ENCODE measurements around the gene ZNF385A. TPM values are rescaled to one million over a fixed set of nuclear protein-coding genes. Genes with fewer than 3 reads are reported as not detected.

The ZNF385A gene
- total and polyA plus RNA-seq, 4 donors, result 4.1 to 27.6 (median 16.8) TPM

DNA sequence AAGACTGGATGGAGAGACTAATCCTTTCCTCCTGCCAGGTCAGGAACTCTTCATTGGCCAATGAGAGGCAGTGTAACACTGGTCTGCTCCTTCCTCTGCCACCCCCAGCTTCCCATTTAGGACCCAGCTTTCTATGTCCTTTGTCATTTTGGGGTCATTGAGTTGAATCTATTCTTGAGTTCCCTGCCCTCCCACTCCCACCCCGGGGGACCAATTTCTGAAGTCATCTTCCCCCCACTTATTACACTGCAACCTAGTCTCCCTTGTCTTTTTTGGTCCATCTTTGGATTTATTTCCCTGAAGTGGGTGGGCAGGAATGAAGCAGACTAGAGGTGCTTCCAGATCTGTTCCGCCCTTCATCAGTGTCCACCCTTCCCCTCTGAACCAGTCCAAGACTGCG lies 42.2 kb upstream of the ZNF385A start:
- 92 to 95% methylated on average over 3 of the region's 3 CpGs for WGBS, 2 donors

DNA sequence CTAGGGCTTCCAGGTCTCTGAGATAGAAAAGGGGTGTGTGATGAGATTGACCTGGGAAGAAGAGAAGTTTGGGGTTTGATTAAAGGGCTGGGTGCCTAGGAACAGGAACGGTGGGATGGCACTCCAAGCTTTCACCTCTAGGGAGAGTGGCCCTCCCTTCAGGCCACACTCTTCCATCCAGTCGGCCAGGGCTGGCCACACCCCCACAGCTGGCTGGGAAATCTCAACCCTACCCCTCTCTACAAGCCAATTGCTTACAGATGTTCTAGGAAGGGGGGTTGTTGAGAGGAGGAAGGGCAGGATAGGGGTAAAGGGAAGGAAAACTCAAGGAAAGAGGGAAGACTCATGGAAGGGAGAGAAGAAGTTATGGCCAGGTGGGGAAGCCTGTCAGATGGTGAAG lies 41.2 kb upstream of the ZNF385A start:
- 54 to 70% methylated on average over 2 of the region's 2 CpGs for WGBS, 2 donors
- no peaks in the 10 kb centered on the region for H3K36me3 ChIP-seq (ENCODE audit: control insufficient read depth in 1 of 2, insufficient read depth in 2 of 2, low read length in 1 of 2)
- H3K27me3 ChIP-seq (ENCODE audit: control insufficient read depth in 1 of 2, insufficient read depth in 2 of 2, low read length in 1 of 2), result no peaks in the 10 kb centered on the region
- H3K4me3 ChIP-seq (ENCODE audit: low read length in 2 of 2), result no peak overlapping the region
- DNase-seq, result no peak
- no peak overlapping the region for H3K27ac ChIP-seq (ENCODE audit: low read depth in 1 of 2, low read length in 2 of 2)
- no peaks in the 10 kb centered on the region for H3K9me3 ChIP-seq (ENCODE audit: control insufficient read depth, low read length)
- H3K4me1 ChIP-seq (ENCODE audit: control insufficient read depth in 1 of 2, insufficient read depth in 2 of 2, low read length in 2 of 2), result peaks cover 5 to 18% of the 10 kb centered on the region in 2 donors
- no peak for ATAC-seq (ENCODE audit: low FRiP score)
- intact Hi-C loops (cut with DNase I), result no loop called here

More for the DNA sequence above, 42.2 kb upstream of the ZNF385A start:
- ATAC-seq (ENCODE audit: low FRiP score) (no peak), DNase-seq (no peak)
- no peak overlapping the region for H3K4me3 ChIP-seq (ENCODE audit: low read length in 2 of 2)
- no peaks in the 10 kb centered on the region for H3K36me3 ChIP-seq (ENCODE audit: control insufficient read depth in 1 of 2, insufficient read depth in 2 of 2, low read length in 1 of 2)
- H3K27me3 ChIP-seq (ENCODE audit: control insufficient read depth in 1 of 2, insufficient read depth in 2 of 2, low read length in 1 of 2), result no peaks in the 10 kb centered on the region
- intact Hi-C loops (cut with DNase I), result no loop called here
- H3K9me3 ChIP-seq (ENCODE audit: control insufficient read depth, low read length), result no peaks in the 10 kb centered on the region
- peak overlapping the region; percentile 19 to 44 for H3K27ac ChIP-seq (ENCODE audit: low read depth in 1 of 2, low read length in 2 of 2)
- H3K4me1 ChIP-seq (ENCODE audit: control insufficient read depth in 1 of 2, insufficient read depth in 2 of 2, low read length in 2 of 2), result peaks cover 5 to 21% of the 10 kb centered on the region in 2 donors

DNA sequence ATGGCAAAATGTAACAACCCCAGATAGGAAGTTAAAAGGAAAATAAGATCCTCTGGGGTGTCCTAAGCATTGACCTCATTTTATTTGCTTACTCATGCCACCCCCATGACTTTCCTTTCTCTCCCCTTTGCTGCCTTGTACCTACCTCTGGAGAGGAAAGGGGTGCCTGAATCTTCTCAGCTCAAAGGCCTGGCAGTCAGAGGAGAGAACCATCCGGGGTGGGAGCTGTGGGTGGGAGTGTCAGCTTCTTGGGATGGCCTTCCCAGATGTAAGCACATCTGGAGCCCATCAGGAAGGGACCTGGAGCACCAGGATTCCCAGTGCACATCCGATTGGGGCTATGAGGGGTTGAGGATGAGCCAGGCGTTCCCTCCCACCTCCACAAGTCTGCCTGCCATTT lies 39.7 kb upstream of the ZNF385A start:
- DNase-seq (no peak), ATAC-seq (ENCODE audit: low FRiP score) (no peak)
- H3K4me3 ChIP-seq (ENCODE audit: low read length in 2 of 2), result no peak overlapping the region
- H3K27ac ChIP-seq (ENCODE audit: low read depth in 1 of 2, low read length in 2 of 2), result no peak overlapping the region
- peaks cover 3 to 14% of the 10 kb centered on the region in 2 donors for H3K4me1 ChIP-seq (ENCODE audit: control insufficient read depth in 1 of 2, insufficient read depth in 2 of 2, low read length in 2 of 2)
- no peaks in the 10 kb centered on the region for H3K9me3 ChIP-seq (ENCODE audit: control insufficient read depth, low read length)
- no peaks in the 10 kb centered on the region for H3K36me3 ChIP-seq (ENCODE audit: control insufficient read depth in 1 of 2, insufficient read depth in 2 of 2, low read length in 1 of 2)
- intact Hi-C loops (cut with DNase I), result no loop called here
- WGBS, 2 donors, result 86 to 89% methylated on average over 3 of the region's 3 CpGs
- H3K27me3 ChIP-seq (ENCODE audit: control insufficient read depth in 1 of 2, insufficient read depth in 2 of 2, low read length in 1 of 2), result no peaks in the 10 kb centered on the region

DNA sequence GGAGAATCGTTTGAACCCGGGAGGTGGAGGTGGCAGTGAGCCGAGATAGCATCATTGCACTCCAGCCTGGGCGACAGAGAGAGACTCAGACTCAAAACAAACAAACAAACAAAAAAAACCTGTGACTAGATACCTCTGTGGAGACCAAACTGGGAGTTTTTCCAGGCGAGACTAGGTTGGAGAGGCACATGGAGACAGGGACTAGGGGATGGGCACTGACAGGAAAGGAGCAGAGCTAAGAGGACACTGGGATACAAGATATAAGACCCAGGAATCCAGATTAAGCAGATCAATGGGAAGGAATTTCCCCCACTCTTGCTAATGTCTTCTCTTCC lies 39.2 kb upstream of the ZNF385A start:
- Histone ChIP-seq H3K27me3 (ENCODE audit: control insufficient read depth in 1 of 2, insufficient read depth in 2 of 2, low read length in 1 of 2) (no peaks in the 10 kb centered on the region), H3K27ac (ENCODE audit: low read depth in 1 of 2, low read length in 2 of 2) (no peak overlapping the region), H3K4me1 (ENCODE audit: control insufficient read depth in 1 of 2, insufficient read depth in 2 of 2, low read length in 2 of 2) (peaks cover 3 to 14% of the 10 kb centered on the region in 2 donors), H3K9me3 (ENCODE audit: control insufficient read depth, low read length) (no peaks in the 10 kb centered on the region), H3K4me3 (ENCODE audit: low read length in 2 of 2) (no peak overlapping the region), H3K36me3 (ENCODE audit: control insufficient read depth in 1 of 2, insufficient read depth in 2 of 2, low read length in 1 of 2) (no peaks in the 10 kb centered on the region)
- DNase-seq, result no peak
- ATAC-seq (ENCODE audit: low FRiP score), result no peak
- WGBS, 2 donors, result 91 to 97% methylated on average over 5 of the region's 5 CpGs
- intact Hi-C loops (cut with DNase I), result no loop called here

DNA sequence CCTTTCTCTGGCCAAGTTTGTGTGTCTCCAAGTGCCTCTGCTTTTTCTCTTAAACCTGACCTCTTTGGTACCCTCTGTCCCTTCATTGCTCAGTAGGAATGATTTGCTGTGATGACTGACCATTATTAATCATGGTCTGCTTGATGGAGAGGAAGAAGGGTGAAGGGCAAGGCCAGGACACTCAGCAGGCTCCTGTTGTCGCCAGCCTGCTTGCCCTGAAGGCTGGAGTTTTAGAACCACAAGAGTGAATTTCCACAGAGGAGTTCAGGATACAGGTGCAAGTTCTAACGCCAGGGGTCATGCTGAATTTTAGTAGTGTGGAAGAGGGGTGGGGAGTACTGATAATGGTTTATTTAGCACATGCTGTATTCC lies 37.3 kb upstream of the ZNF385A start:
- Histone ChIP-seq H3K4me1 (ENCODE audit: control insufficient read depth in 1 of 2, insufficient read depth in 2 of 2, low read length in 2 of 2) (peaks cover 3 to 9% of the 10 kb centered on the region in 2 donors), H3K9me3 (ENCODE audit: control insufficient read depth, low read length) (no peaks in the 10 kb centered on the region), H3K27me3 (ENCODE audit: control insufficient read depth in 1 of 2, insufficient read depth in 2 of 2, low read length in 1 of 2) (no peaks in the 10 kb centered on the region), H3K4me3 (ENCODE audit: low read length in 2 of 2) (no peak overlapping the region), H3K36me3 (ENCODE audit: control insufficient read depth in 1 of 2, insufficient read depth in 2 of 2, low read length in 1 of 2) (no peaks in the 10 kb centered on the region), H3K27ac (ENCODE audit: low read depth in 1 of 2, low read length in 2 of 2) (peak overlapping the region; percentile 42 to 57)
- ATAC-seq (ENCODE audit: low FRiP score) (no peak), DNase-seq (no peak)
- intact Hi-C loops (cut with DNase I), result no loop called here
- 93 to 94% methylated on average over 2 of the region's 2 CpGs for WGBS, 2 donors

DNA sequence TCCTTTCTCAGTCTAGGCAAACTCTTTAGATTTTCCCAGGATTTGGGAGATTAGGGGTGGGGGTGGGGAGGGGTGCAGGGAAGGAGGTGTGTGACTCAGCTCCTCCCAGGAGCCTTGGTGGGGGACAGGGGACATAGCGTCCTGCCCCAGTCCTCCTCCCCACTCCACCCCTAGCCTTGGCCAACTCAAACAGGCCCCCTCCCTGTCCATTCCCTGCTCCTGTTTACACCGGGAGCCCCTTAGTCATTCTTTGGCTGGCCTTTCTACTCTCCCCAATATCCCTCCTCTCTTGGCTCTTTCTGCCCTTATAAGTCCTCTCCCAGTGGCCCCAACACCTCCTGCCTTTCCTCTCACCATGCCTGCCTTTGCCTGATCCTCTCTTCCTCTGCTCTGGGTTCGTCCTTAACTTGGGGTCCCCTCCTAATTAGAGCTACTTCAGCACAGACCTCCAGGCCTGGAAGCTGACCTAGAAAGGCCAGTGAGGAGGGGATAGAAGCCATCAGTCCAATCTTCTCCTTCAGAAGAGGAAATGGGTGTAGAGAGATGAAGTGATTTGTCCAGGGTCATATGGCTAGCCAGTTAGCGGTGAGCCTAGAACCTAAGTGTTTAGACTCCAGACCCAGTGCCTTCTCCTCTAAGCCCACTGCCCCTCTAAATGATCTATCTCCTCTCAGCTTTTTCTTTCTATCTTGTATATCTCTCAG lies 36.8 kb upstream of the ZNF385A start:
- Histone ChIP-seq H3K4me3 (ENCODE audit: low read length in 2 of 2) (no peak overlapping the region), H3K27ac (ENCODE audit: low read depth in 1 of 2, low read length in 2 of 2) (peak overlapping the region; percentile 57 to 85), H3K4me1 (ENCODE audit: control insufficient read depth in 1 of 2, insufficient read depth in 2 of 2, low read length in 2 of 2) (peaks cover 3 to 6% of the 10 kb centered on the region in 2 donors), H3K9me3 (ENCODE audit: control insufficient read depth, low read length) (no peaks in the 10 kb centered on the region), H3K36me3 (ENCODE audit: control insufficient read depth in 1 of 2, insufficient read depth in 2 of 2, low read length in 1 of 2) (no peaks in the 10 kb centered on the region), H3K27me3 (ENCODE audit: control insufficient read depth in 1 of 2, insufficient read depth in 2 of 2, low read length in 1 of 2) (no peaks in the 10 kb centered on the region)
- DNase-seq (peak; percentile 81 to 93), ATAC-seq (ENCODE audit: low FRiP score) (peak; percentile 83)
- intact Hi-C loops (cut with DNase I), result no loop called here
- 36 to 39% methylated on average over 4 of the region's 4 CpGs for WGBS, 2 donors

DNA sequence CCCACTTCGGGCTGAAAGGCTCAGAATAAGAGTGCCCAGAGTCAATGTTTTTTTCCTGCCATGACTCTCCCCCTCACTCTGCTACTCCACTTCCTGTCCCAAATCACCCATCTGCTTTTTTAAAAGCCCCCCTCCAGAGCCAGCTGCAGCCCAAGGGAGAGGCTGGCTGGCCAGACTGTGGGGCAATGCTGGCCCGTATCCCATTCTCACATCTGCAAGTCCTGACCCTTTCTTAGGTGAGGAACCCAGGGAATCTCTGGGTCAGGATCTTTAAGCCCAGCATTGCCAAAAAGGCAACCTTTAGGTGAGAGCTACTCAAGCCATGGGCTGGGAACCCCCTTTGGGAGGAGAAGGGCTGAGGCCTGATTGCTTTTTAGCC lies 36.2 kb upstream of the ZNF385A start:
- H3K9me3 ChIP-seq (ENCODE audit: control insufficient read depth, low read length), result no peaks in the 10 kb centered on the region
- H3K36me3 ChIP-seq (ENCODE audit: control insufficient read depth in 1 of 2, insufficient read depth in 2 of 2, low read length in 1 of 2), result no peaks in the 10 kb centered on the region
- intact Hi-C loops (cut with DNase I), result no loop called here
- peak; percentile 0 for ATAC-seq (ENCODE audit: low FRiP score)
- H3K27ac ChIP-seq (ENCODE audit: low read depth in 1 of 2, low read length in 2 of 2), result peak overlapping the region; percentile 20 to 85
- no peak for DNase-seq
- peak overlapping the region in 1 of 2 donors; percentile 6 for H3K4me3 ChIP-seq (ENCODE audit: low read length in 2 of 2)
- H3K4me1 ChIP-seq (ENCODE audit: control insufficient read depth in 1 of 2, insufficient read depth in 2 of 2, low read length in 2 of 2), result peaks cover 3 to 6% of the 10 kb centered on the region in 2 donors
- 39 to 46% methylated on average over 2 of the region's 2 CpGs for WGBS, 2 donors
- H3K27me3 ChIP-seq (ENCODE audit: control insufficient read depth in 1 of 2, insufficient read depth in 2 of 2, low read length in 1 of 2), result no peaks in the 10 kb centered on the region

DNA sequence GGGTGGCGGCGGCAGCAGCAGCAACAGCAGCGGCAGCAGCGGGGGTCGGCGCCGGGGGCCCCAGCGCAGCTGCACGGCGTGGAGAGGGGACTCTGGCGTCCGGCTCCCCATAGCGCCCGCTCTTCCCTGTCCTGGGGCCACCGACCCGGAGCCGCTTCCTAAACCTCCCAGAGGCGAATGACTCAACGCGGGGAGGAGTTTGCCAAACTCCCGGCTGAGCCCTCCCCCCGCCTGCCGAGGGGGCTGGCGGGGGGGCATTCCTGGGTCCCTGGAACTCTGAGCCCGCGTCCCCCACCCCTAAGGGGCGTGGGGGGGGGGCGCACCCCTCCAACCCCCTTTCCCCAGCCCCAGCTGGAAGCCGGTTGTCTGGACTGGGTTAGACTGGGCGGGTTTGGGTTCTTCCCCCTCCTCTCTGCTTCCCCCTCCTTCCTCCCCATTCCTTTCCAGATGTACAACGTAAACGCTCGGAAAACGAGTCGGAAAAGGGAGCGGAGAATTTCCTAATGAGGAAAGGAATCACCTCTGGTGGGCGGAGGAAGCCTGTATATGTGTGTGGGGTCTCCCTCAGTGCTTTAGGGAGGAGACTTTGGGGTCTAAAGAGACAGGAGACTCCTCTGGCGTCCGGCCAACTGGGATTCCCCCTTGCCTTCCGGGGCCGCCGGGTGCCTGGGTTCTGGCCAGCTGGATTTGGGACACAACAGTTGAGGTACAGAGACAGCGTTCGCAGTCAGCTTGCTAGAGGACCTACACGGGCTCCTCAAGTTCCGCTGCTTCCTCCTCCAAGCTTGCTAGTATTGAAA lies 34.8 kb upstream of the ZNF385A start, which contains the start of gene ITGA5:
ITGA5 (minus strand) TSS at position 179 of the 800 bp plus-strand sequence; CDS start at position 111, 68 bp downstream.
- DNase-seq, result peak; percentile 92 to 96
- intact Hi-C loops (cut with DNase I), result loop anchor here in 1 of 2 donors (2.0 kb wide), 1 partner anchor 14 kb away; no protein-coding TSS in a partner anchor
- Histone ChIP-seq H3K36me3 (ENCODE audit: control insufficient read depth in 1 of 2, insufficient read depth in 2 of 2, low read length in 1 of 2) (no peaks in the 10 kb centered on the region), H3K27me3 (ENCODE audit: control insufficient read depth in 1 of 2, insufficient read depth in 2 of 2, low read length in 1 of 2) (no peaks in the 10 kb centered on the region), H3K4me3 (ENCODE audit: low read length in 2 of 2) (peak within 1 kb of the TSS; percentile 97 to 100), H3K9me3 (ENCODE audit: control insufficient read depth, low read length) (no peaks in the 10 kb centered on the region), H3K27ac (ENCODE audit: low read depth in 1 of 2, low read length in 2 of 2) (peak within 1 kb of the TSS; percentile 62 to 68), H3K4me1 (ENCODE audit: control insufficient read depth in 1 of 2, insufficient read depth in 2 of 2, low read length in 2 of 2) (peaks cover 3 to 6% of the 10 kb centered on the region in 2 donors)
- WGBS, 2 donors, result 1% methylated on average over 46 of the region's 46 CpGs
- ATAC-seq (ENCODE audit: low FRiP score), result peak; percentile 83
